NCI-H524 treated with DMSO at 0.1 percent for 48 hours (cell line): ENCODE results near the gene DGCR8.

Source experiments
- DNase-seq: peaks from one replicate; lab custom pipeline; 2025; lab: John Stamatoyannopoulos, UW

The DGCR8 gene

DNA sequence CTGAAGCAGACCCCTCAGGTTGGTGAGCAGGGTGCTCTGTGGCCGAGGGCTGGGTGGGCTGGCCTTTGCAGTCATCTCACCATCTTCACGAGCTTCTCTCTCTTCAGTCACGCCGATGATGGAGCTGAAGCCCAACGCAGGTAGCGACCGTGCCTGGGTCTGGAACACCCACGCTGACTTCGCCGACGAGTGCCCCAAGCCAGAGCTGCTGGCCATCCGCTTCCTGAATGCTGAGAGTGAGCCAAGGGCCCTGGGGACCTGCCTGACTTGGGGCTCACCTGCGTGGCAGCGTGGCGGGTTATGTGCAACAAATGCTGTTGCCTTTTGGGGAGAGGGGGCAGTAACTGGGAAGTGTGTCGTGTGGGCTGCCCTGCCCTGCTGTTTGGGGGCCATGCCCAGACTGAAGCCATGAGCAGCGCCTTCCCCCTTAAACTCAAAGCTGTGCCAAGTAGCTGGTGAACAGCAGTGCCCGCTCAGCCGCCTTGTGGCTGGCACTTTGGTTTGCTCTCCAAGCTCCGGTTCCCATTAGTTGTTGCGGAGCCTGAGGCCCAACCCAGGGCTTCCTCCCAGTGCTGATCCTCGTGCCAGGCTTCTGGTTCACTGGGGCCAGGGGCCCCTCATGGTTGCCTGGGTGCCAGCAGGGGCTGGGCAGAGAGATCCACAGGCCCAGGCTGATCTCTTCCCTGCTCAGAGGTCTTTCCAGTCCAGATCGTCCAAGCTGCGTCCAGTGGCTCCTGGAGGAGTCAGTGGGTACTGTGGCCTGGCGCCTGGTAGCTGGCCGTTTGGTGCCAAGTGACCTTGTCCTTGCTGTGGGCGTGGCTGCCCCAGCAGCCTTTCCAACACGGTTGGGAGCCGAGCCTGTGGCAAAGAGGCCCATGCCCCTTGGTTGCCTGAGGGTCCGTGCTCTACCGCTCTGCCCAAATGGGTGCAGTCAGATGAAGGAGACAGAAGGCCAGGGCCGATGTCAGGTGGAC is 45.4 kb downstream of the DGCR8 start:
- DNase-seq, result no peak

DNA sequence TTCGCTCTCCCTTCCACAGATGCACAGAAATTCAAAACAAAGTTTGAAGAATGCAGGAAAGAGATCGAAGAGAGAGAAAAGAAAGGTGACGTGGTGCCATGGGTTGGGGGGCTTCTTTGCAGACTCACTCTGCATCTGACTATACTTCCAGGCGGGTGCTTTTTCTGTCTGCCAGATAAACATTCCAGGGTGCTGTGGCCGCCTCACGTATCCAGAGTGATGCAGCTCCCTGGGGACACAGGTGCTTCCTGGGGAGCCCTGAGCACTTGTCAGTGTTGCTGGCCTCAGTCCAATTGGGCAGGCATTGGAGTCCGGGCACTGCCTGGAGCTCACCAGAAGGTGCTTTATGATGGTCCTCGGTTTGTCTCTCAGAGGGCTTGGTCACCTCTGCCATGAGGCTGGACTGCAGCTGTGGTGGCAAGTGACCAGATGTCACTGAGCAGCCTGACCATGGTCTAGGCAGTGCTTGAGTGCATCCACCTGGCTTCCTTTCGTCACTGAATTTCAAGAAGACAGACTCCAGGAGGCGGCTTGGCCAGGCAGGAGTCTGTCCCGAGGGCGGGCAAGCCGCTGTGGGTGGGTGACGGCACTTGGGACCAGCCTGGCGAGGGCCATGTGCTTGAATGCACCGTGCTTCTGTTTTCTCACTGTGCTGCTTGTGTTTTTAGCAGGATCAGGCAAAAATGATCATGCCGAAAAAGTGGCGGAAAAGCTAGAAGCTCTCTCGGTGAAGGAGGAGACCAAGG is 46.4 kb downstream of the DGCR8 start:
- DNase-seq, result no peak

DNA sequence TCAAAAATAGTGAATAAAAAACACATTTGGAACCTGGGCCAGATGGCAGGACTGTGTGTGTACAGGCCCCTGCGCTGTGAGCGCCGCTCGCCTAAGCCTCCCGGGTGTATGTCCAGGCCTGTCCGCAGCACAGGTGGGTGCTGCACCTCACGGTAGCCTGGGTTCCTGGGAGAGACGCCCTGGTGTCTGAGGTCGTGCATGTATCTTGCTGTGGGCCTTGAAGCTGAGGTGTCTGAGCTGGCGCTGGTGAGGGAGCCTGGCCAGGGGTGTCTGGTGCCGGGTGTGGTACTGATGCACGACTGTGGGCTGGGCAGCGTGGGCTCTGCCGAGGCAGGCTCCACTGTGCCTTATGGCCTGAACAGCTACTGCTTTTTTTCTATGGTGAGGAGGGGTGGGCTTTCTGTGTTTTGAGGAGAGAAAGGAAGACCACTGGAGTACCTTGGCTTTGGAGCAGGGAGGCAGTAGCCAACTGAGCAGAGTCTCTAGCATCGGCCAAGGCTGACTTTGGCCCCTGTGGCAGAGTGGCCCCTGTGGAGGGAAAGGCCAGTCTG is 47.4 kb downstream of the DGCR8 start:
- DNase-seq, result no peak

DNA sequence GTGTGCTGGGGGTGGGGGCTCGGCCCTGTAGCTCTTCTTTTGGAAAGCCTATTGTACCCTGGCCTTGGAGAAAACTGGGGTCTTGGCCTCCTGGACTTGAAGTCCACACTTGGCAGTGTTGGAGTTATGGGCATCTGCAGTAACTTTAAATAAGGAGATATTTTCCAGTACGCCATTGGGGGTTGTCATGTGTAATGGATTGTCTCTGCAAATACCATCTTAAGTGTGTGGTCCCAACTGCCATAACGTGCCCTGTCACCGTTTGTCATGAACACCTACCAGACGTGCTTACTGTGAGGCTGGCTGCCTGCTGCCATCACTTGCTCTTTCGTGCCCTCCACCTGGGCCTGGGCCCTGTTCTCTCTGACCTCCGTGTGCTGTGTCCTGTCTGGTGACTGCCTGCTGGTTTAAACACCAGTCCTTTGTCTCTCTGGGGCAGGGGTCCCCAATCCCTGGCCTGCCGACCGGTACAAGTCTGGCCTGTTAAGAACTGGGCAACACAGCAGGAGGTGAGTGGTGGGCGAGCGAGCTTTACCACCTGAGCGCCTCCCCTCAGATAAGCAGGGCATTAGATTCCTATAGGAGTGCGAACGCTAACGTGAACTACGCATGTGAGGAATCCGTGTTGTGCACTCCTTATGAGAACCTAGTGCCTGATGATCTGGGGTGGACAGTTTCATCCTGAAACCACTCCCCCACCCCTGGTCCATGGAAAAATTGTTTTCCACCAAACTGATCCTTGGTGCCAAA is 48.0 kb downstream of the DGCR8 start:
- no peak for DNase-seq

DNA sequence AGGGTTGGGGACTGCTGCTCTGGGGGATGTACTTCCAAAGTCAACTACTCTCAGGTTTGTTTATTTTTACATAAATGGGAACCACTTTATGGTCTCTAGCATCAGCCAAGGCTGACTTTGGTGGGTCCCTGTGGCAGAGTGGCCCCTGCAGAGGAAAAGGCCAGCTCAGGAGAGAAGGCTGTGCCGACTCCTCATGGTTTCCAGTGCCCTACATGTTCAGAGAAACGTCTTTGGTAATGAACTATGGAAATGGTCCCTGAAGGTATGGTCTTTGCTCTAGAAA is 48.5 kb downstream of the DGCR8 start:
- DNase-seq, result no peak

DNA sequence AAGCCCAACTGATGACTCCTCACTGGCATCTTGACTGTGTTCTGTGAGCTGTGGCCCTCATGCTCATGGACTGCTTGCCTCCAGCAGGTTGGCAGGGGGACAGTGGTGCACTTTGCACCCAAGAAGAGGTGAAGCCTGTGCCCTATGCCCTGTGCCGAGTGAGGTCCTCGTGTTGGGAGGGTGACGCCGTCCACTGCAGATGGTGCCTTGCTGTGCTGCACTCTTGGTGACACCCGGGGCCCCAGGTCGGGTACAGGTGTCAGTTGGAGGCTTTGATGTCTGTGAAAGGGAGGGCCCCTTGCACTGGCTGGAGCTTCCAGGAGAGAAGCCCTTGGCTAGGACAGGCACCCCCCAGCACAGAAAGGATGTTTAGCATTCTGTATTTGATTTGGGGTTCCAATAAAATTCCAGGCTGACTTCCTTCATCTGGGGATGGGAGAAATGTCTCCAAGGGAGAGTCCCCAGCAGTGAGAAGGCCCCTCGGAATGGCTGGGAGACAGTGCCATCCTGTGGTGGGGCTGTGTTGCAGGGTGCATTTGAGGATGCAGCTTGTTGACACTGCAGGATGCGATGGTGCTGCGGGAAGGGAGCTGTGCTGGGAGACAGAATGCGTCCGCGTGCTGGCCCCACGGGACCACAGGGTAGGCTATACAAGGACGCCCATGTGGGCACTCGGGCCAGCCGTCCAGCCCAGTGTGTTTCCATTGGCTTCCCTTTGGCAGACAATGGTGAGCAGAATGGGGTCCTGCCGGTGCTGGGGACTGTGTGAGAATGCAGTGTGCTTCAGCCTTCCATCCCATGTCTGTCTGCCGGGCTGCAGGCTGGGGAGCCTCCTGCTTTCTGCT is 49.1 kb downstream of the DGCR8 start:
- DNase-seq, result no peak

DNA sequence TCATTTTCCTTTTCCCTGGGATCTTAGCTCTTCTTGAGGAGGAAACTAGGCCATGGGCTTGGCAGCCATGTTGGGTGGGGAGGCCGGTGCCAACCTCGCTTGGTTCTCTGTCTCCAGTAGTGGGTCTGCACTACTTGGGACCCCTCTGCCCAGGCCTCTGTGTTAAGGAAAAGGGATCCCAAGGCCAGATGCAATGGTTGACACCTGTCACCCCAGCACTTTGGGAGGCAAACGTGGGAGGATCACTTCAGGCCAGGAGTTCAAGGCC is 49.6 kb downstream of the DGCR8 start:
- DNase-seq, result no peak

DNA sequence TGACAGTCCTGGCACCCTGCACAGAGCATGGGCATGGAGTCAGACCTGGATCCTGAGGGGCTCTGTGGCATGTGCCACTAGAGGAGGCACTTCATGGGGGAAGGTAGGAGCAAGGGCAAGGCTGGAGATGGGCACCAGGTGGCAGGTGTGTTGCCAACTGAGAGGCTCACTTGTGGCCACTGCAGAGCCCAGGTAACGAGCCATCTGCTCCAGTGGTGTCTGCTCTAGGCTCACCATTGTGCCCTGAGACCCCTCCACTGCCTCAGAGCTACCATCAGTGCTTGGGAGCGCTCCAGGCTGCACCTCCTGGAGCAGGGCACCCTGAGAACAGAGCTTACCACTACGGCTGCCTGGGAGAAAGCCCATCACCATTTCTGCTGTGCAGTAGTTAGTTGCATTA is 50.3 kb downstream of the DGCR8 start:
- peak; percentile 37 for DNase-seq

DNA sequence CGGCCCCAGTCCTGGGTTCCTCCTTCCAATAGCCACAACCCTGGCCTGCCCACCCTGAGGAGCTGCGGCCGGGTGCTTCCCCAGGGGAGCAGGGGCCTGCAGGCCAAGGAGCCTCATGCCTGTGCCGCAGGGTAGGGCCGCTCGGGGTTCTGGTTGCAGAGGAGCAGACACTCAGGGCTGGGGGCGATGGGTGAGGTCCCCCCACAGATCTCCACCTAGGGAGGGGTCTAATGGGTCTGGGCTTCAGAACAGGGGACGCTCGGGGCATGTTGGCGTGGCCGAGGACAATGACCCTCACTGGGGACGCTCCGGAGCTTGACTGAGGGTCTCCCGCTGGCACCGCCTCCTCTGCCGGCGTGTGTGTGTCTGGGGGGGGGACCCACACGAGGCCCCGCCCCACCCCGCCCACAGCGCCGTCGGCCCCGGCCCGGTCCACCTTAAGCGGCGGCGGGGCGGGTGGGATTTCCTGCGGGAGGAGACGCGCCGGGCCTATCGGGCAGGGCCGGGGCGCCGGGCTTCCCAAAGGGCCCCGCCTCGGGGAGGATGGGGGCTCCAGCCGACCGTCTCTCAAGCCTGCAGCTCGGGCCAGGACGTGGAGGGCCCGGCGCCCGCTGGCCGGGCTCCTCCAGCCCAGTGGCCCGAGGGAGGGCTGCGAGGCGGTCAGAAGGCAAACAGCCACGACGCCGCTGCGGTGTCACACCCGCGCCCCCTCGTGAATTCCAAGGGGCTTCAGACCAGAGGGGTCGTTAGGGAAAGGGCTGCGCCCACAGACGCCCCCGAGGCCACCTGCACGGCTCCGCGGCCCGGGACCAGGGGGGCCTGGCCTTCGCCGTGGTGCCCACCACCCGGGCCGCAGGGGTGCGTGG is 50.9 kb downstream of the DGCR8 start:
- DNase-seq, result no peak

DNA sequence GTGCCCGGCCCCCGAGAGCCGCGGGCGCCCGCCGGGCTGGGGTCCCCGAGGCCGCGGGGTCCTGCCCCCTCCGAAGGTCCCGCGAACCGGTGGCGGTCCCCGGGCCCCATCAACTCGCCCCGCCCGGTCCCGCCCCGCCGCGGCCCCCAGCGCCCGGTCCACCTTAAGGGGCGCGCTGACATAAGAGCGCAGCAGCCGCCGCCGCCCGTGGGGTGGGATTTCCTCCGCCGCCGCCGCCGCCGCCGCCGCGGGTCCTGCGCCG is 51.5 kb downstream of the DGCR8 start, which contains the start of gene ZDHHC8:
Gene ZDHHC8 (plus strand): TSS at position 208 of the 262 bp plus-strand sequence. CDS start 144 bp downstream, outside the sequence.
- no peak for DNase-seq

DNA sequence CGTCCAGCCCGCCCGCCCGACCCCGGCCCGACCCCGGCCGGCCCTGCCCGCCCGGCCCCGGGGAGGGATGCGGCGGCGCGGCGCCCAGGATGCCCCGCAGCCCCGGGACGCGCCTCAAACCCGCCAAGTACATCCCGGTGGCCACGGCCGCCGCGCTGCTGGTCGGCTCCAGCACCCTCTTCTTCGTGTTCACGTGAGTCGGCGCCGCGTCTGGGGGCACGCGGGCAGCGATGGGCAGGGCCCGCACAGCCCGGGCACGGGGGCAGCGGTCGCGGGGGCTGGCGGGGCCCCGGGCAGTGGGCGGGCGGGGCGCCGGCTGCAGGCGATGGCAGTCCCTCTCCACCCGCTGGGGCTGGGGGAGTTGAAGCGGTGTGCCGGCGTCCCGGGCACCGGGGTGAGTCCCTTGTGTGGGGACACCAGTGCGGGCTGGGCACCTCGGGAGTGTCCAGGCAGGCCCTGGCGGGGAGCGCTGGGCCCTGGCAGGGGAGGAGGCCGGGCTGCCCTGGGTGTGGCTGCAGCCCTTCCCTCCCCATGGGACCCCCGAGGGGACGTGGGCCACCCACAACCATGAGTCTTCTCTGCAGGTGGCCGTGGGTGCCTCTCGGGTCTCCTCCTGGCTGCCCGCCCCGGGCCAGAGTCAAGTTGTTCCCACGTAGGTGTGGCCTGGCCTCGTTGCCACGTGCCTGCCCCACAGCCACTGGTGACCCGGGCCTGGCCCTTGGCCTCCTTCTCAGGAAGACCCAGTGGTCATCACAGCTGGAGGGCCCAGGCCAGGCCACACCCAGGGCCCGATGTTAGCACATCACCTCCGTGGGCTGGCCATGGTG is 52.0 kb downstream of the DGCR8 start:
- no peak for DNase-seq

DNA sequence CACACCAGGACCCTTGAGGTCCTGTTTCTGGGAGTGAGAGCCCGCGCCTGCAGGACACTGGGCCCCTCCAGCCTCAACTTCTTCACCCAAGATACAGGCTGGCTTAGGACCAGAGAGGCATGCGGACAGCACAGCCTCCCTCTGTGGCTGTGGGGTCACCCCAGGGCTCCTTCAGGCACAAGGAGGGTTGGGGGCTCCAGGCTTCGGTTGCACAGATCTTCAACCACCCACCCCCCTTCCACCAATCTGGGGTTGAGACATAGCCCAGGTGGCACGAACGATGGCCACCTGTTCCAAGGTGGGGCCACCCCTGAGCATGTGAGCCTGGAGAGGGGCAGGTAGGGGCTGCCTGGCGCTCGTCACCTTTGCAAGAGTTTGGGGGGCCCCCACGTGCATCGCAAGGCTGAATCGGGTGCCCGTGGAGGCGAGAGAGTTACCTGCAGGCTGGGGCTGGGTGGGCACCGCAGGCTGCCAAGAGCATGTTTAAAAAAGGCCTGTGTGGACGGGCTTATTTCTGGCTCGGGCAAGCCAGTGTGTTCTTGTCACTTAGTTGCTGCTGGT is 52.7 kb downstream of the DGCR8 start:
- no peak for DNase-seq

DNA sequence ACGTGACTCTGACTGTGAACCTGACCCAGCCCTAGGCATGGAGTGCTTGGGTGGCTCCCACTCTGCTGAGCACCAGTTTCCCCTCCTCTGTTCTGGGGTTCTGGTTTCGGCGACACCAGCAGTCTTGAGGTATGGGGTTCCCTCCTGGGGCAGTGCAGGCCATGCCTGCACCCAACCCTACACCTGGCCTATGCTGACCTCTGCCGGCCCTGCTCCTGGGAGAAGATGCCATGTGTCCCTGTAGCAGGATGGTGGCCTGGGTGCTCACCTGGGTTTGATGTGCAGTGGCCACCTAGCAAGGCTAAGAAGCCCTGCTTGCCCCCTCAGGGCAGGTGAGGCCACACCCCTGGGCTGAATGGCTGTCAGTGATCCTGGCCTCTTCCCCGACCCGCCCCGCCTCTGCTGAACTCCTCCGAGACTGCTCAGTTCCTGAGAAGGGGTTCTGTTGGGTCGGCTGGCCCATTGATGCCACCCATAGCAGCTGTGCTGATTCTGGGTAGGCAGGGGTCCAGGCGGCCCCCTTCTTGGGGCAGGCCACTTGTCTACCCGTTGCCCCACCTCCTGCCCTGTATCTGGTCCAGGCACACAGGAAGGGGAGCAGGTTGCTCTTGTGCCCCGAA is 54.0 kb downstream of the DGCR8 start:
- DNase-seq, result no peak

DNA sequence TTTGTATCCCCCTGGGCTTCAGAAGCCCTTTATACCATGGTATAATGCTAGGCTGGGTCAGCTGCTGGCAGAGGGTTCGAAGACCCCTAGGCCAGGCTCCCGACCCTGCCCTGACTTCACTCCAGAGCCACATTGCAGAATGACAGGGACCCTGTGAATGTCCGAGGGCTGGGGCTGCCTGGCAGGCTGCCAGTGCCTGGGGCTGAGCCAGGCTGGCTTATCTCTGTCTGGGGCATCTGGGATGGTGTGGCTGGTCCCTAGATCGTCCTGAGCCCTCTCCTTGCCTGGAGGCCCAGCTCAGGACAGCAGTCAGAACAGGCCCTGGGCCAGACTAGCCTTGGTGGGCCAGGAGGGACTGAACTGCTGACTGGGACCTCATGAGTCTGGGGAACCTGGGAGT is 55.2 kb downstream of the DGCR8 start:
- DNase-seq, result no peak

DNA sequence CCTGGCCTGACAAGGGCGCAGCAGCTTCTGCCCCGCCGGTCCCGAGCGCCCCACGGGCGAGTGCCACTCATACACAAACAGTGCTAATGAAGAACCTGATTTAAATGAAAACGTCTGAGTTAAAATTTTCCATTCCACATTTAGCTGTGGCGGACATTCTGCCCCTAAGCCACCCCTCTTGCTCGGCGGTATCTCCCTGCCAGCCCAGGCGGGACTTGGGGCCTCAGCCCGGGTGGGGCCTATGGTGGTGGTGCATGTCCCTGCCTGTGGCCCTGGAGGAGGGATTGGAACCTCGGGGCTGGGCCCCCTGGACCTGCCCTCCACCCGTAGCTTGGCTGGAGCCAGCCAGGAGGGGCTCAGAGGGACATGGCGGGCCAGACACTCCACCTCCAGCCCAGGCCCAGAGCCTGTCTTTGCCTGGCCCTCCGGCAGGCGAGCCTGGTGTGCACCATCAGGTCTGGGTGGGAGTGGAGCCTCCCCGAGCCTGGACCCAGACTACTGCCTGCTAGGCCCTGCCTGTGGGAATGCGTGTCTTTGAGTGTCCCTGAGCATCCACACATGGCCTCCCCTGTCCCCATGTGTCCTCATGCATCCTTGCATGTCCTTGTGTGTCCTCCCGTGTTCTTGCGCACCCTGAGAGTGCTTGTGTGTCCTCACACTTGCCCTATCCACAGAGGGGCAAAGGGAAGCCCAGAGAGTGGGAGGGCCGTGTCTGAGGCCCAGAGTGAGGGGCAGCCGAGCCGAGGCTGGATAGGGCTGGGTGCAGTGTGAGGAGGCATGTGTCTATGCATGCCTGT is 56.0 kb downstream of the DGCR8 start:
- DNase-seq, result no peak

DNA sequence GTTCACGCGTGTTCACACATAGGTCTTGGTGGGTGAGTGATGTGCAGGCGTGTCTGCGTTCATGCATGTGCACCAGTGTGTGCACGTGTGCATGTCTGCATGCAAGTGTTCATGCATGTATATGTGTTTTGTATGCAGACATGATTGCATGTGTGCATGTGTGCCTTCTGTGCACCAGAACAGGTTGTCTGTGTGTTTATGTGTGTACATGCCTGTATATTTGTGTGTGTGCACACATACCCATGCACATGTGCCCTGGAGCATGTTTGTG is 56.5 kb downstream of the DGCR8 start:
- DNase-seq, result no peak

DNA sequence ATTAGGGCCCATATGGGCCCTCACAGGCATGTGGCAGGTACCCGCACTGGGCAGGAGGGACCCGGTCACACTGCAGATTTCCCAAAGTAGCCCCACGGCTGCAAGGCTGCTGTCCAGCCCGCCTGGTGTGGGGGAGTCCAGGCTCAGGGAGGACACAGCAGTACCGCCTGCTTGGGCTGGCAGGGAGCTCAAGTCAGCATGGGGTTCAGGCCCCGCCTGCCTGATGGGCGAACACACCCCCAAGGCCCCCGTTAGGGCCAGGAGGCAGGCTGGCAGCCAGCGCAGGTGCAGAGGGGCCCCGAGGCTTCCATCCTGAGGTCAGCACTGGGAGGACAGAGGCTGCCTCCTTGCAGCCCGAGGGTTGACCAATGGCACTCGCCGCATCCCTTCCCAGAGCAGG is 57.1 kb downstream of the DGCR8 start:
- no peak for DNase-seq

DNA sequence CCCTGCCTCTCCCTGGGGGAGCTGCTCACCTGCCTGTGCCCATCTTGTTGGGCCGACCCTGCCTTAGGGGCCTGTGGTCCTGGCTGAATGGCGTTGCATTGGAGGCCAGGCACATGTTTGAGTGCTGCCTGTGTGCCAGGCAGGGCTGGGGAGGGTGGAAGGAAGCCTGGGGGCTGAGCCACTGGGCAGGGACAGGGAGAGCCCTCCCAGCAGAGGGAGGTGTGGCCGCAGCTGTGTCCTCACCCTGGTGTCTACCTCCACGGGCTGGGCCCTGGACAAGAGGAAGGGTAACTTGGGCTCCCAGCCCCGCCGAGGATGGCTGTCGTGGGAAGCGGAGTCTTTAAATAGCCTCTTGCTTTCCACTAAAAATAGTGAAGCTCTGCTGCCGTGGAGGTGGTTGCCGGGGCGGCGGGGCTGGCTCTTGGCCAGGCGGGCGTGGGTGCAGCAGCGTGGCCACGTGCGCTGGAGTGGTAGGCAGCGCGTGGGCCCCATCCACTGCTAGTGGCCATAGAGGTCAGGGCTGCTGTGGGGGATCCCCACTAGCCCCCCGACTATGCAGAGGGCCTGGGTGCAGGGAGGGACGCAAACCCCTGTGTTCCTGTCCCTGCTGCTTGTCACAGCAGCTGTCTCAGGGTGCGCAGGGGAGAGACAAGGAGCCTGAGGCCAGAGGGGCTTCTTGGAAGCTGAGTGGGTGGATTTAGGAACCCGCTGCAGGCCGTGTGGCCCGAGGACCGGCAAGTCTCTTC is 57.8 kb downstream of the DGCR8 start:
- no peak for DNase-seq
